ENCODE measurements around the gene C1QB.
A peak's percentile ranks its signal among the peaks of the same experiment; 100 is the strongest.

The C1QB gene

GRCh38 chr1:22636353-22636752, 16.7 kb upstream of the C1QB start, which contains the start of gene C1QA:
C1QA (plus strand) TSS chr1:22636628; CDS start chr1:22637617, 989 bp downstream.
- in situ Hi-C loops (cut with HindIII; ENCODE audit: low pct_ligation_motif_present, low sequenced_read_pairs) = no loop called here
- Histone ChIP-seq H3K4me3 (ENCODE audit: low read depth, low read length) (no peak within 1 kb of the TSS), H3K27ac (no peak within 1 kb of the TSS), H3K27me3 (replicated peaks) (peaks cover 3% of the 10 kb centered on the region), H3K36me3 (replicated peaks) (no peaks in the 10 kb centered on the region)
- no peak for DNase-seq
- no peak for TF ChIP-seq CTCF (IDR thresholded peaks at IDR 0.05; ENCODE audit: low read depth, low read length, missing control alignments)

GRCh38 chr1:22636927-22637326, 16.1 kb upstream of the C1QB start:
- DNase-seq = no peak
- H3K4me3 ChIP-seq (ENCODE audit: low read depth, low read length) = no peak overlapping the region
- no peak overlapping the region for H3K27ac ChIP-seq
- TF ChIP-seq CTCF (IDR thresholded peaks at IDR 0.05; ENCODE audit: low read depth, low read length, missing control alignments) = no peak
- no peaks in the 10 kb centered on the region for H3K36me3 ChIP-seq (replicated peaks)
- peaks cover 3% of the 10 kb centered on the region for H3K27me3 ChIP-seq (replicated peaks)
- in situ Hi-C loops (cut with HindIII; ENCODE audit: low pct_ligation_motif_present, low sequenced_read_pairs) = no loop called here

GRCh38 chr1:22637907-22638445, 15.1 kb upstream of the C1QB start:
- in situ Hi-C loops (cut with HindIII; ENCODE audit: low pct_ligation_motif_present, low sequenced_read_pairs) = no loop called here
- TF ChIP-seq CTCF (IDR thresholded peaks at IDR 0.05; ENCODE audit: low read depth, low read length, missing control alignments) = no peak
- DNase-seq = no peak
- Histone ChIP-seq H3K27me3 (replicated peaks) (peaks cover 3% of the 10 kb centered on the region), H3K4me3 (ENCODE audit: low read depth, low read length) (no peak overlapping the region), H3K27ac (no peak overlapping the region), H3K36me3 (replicated peaks) (no peaks in the 10 kb centered on the region)

GRCh38 chr1:22638476-22639234, 14.4 kb upstream of the C1QB start:
- Histone ChIP-seq H3K4me3 (ENCODE audit: low read depth, low read length) (no peak overlapping the region), H3K27me3 (replicated peaks) (peaks cover 3% of the 10 kb centered on the region), H3K36me3 (replicated peaks) (no peaks in the 10 kb centered on the region), H3K27ac (no peak overlapping the region)
- no peak for TF ChIP-seq CTCF (IDR thresholded peaks at IDR 0.05; ENCODE audit: low read depth, low read length, missing control alignments)
- in situ Hi-C loops (cut with HindIII; ENCODE audit: low pct_ligation_motif_present, low sequenced_read_pairs) = no loop called here
- no peak for DNase-seq

GRCh38 chr1:22639286-22639685, 13.8 kb upstream of the C1QB start:
- peak; percentile 45 for TF ChIP-seq CTCF (IDR thresholded peaks at IDR 0.05; ENCODE audit: low read depth, low read length, missing control alignments)

More at GRCh38 chr1:22639286-22639685, 13.8 kb upstream of the C1QB start:
- H3K27me3 ChIP-seq (replicated peaks) = peaks cover 3% of the 10 kb centered on the region
- H3K4me3 ChIP-seq (ENCODE audit: low read depth, low read length) = no peak overlapping the region
- in situ Hi-C loops (cut with HindIII; ENCODE audit: low pct_ligation_motif_present, low sequenced_read_pairs) = no loop called here
- no peak overlapping the region for H3K27ac ChIP-seq
- DNase-seq = peak; percentile 52
- H3K36me3 ChIP-seq (replicated peaks) = no peaks in the 10 kb centered on the region

All from brain microvascular endothelial cell (primary cell).